ENCODE measurements around the gene CRK.

Gene CRK

DNA sequence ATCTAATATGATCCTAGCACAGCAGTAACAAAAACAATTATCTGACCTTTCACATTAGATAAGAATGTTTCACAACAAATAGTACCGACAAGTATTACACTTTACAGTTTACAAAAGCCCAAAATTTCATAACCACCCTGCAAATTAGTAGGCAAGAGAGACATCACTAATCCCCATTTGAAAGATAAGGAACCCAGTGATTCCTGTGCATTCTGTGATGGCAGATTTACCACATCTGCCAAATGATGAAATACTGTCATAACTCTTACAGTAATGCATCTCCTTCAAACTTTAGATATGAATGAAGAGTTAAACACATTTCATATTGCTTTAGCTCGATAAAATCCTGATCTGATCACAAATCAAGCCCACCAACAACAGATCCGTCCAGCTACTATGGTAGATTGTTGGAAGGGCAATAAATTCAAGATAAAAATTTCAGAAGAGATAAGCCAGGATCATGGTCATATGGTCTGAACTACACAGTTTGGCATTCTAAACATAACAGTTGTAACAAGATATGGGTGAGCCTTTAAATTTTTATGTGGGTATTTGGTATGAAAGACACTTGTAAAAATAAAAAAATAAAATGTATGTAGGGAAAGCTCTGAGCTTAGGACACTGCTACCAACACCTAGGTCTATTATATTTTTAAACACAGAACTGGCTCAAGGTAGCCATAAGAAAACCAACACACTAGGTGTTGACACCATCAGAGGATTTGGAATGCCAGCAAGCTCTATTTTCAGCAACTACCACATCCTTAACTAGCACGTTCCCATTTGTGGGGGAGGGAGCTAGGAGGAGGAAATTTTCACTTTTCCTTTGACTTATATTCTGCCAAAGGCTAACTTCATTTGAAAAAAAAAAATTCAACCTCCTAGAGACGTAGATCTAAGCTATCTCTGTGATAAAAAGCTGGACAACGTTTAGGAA lies 65.3 kb downstream of the CRK start:
- TF ChIP-seq, protein P1, sequence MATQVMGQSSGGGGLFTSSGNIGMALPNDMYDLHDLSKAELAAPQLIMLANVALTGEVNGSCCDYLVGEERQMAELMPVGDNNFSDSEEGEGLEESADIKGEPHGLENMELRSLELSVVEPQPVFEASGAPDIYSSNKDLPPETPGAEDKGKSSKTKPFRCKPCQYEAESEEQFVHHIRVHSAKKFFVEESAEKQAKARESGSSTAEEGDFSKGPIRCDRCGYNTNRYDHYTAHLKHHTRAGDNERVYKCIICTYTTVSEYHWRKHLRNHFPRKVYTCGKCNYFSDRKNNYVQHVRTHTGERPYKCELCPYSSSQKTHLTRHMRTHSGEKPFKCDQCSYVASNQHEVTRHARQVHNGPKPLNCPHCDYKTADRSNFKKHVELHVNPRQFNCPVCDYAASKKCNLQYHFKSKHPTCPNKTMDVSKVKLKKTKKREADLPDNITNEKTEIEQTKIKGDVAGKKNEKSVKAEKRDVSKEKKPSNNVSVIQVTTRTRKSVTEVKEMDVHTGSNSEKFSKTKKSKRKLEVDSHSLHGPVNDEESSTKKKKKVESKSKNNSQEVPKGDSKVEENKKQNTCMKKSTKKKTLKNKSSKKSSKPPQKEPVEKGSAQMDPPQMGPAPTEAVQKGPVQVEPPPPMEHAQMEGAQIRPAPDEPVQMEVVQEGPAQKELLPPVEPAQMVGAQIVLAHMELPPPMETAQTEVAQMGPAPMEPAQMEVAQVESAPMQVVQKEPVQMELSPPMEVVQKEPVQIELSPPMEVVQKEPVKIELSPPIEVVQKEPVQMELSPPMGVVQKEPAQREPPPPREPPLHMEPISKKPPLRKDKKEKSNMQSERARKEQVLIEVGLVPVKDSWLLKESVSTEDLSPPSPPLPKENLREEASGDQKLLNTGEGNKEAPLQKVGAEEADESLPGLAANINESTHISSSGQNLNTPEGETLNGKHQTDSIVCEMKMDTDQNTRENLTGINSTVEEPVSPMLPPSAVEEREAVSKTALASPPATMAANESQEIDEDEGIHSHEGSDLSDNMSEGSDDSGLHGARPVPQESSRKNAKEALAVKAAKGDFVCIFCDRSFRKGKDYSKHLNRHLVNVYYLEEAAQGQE (IDR thresholded peaks at IDR 0.05; ENCODE audit: low read depth), result no peak
- no peak for TF ChIP-seq FOXM1 (IDR thresholded peaks at IDR 0.05; ENCODE audit: borderline replicate concordance, low read depth)
- no peak for TF ChIP-seq EGR1 (IDR thresholded peaks at IDR 0.05)
- TF ChIP-seq EP300 (IDR thresholded peaks at IDR 0.05; ENCODE audit: borderline replicate concordance), result no peak
- TF ChIP-seq, protein P2, sequence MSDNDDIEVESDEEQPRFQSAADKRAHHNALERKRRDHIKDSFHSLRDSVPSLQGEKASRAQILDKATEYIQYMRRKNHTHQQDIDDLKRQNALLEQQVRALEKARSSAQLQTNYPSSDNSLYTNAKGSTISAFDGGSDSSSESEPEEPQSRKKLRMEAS (IDR thresholded peaks at IDR 0.05), result no peak
- TF ChIP-seq ZBTB7A (IDR thresholded peaks at IDR 0.05; ENCODE audit: low read depth), result no peak
- TF ChIP-seq, protein P3, sequence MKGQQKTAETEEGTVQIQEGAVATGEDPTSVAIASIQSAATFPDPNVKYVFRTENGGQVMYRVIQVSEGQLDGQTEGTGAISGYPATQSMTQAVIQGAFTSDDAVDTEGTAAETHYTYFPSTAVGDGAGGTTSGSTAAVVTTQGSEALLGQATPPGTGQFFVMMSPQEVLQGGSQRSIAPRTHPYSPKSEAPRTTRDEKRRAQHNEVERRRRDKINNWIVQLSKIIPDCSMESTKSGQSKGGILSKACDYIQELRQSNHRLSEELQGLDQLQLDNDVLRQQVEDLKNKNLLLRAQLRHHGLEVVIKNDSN (IDR thresholded peaks at IDR 0.05), result no peak
- TF ChIP-seq RAD21 (IDR thresholded peaks at IDR 0.05; ENCODE audit: low read depth), result no peak
- TF ChIP-seq CREB1 (IDR thresholded peaks at IDR 0.05; ENCODE audit: low read depth), result no peak
- no peak for TF ChIP-seq YY1 (IDR thresholded peaks at IDR 0.05; ENCODE audit: low read depth)
- TF ChIP-seq CEBPB (IDR thresholded peaks at IDR 0.05), result no peak
- no peak for TF ChIP-seq TEAD4 (IDR thresholded peaks at IDR 0.05)
- no peak for TF ChIP-seq TAF1 (IDR thresholded peaks at IDR 0.05; ENCODE audit: low read depth)
- no peak for TF ChIP-seq NFIC (IDR thresholded peaks at IDR 0.05)

DNA sequence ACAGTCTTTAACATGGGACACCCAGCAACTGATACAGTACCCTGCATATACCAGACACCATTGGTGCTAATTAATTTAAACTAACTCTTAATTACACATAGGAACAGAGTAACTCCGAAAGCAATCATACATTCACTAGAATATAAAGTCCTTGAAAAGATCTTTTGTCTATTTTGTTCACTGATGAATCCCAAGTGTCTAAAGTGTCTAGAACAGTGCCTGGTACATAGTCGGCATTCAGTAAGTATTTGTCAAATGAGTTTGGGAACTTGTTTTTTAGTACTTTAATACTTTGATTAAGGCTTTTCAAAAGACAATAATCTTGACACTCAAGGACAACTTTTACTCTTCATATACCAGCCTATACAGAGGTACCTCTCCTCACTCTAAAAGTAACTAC lies 69.8 kb downstream of the CRK start:
- TF ChIP-seq EGR1 (IDR thresholded peaks at IDR 0.05) (no peak), ZBTB7A (IDR thresholded peaks at IDR 0.05; ENCODE audit: low read depth) (no peak), NFIC (IDR thresholded peaks at IDR 0.05) (no peak), YY1 (IDR thresholded peaks at IDR 0.05; ENCODE audit: low read depth) (no peak), EP300 (IDR thresholded peaks at IDR 0.05; ENCODE audit: borderline replicate concordance) (no peak), FOXM1 (IDR thresholded peaks at IDR 0.05; ENCODE audit: borderline replicate concordance, low read depth) (no peak), CEBPB (IDR thresholded peaks at IDR 0.05) (no peak), RAD21 (IDR thresholded peaks at IDR 0.05; ENCODE audit: low read depth) (no peak), TCF12 (IDR thresholded peaks at IDR 0.05; ENCODE audit: low read depth) (no peak), TAF1 (IDR thresholded peaks at IDR 0.05; ENCODE audit: low read depth) (no peak), CREB1 (IDR thresholded peaks at IDR 0.05; ENCODE audit: low read depth) (no peak), TEAD4 (IDR thresholded peaks at IDR 0.05) (no peak)
- TF ChIP-seq, protein P3 (IDR thresholded peaks at IDR 0.05), result no peak
- TF ChIP-seq, protein P1 (IDR thresholded peaks at IDR 0.05; ENCODE audit: low read depth), result no peak
- TF ChIP-seq, protein P2 (IDR thresholded peaks at IDR 0.05), result no peak

DNA sequence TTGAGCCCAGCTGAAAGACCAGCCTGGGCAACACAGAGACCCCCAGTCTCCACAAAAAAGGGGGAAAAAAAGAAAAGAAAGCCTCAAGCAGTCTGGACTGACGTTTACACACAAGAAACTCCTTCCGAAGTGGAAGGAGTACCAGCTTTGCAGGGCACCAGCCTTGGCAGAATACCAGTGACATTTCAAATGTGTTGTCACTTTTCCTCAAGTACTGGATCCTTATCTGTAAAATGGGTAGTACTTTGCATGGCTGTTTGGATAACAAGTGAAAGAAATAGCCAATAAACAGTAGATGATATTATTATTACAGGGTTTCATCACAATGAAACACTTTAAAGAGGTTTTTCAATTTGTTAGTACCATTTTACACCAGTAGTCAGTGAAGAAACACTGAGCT lies 70.2 kb downstream of the CRK start:
- TF ChIP-seq NFIC (IDR thresholded peaks at IDR 0.05) (no peak), EP300 (IDR thresholded peaks at IDR 0.05; ENCODE audit: borderline replicate concordance) (no peak)

DNA sequence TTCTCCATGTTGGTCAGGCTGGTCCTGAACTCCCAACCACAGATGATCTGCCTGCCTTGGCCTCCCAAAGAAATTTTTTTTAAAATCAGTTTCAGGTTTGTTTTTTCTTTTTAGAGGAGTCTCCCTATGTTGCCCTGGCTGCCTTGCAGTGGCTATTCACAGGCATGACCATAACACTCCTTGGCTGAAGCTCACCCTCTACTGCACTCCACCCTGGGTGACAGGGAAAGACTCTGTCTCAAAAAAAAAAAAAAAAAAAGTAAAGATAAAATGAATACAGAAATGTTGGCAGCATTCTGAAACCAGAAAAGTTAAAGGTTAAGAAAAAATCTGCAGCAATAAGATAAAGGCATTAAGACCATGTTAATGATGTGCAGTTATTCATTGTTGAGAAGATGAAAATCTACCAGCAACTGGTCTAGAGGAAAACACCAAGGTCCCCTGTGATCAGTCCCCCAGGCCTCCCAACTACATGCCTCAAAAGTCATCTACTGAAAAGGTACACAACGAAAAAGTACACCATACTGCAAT lies 71.1 kb downstream of the CRK start:
- TF ChIP-seq TCF12 (IDR thresholded peaks at IDR 0.05; ENCODE audit: low read depth) (no peak), YY1 (IDR thresholded peaks at IDR 0.05; ENCODE audit: low read depth) (no peak), FOXM1 (IDR thresholded peaks at IDR 0.05; ENCODE audit: borderline replicate concordance, low read depth) (no peak), CEBPB (IDR thresholded peaks at IDR 0.05) (no peak), RAD21 (IDR thresholded peaks at IDR 0.05; ENCODE audit: low read depth) (no peak), TEAD4 (IDR thresholded peaks at IDR 0.05) (no peak), NFIC (IDR thresholded peaks at IDR 0.05) (no peak), CREB1 (IDR thresholded peaks at IDR 0.05; ENCODE audit: low read depth) (no peak)
- TF ChIP-seq, protein P2 (IDR thresholded peaks at IDR 0.05), result no peak

DNA sequence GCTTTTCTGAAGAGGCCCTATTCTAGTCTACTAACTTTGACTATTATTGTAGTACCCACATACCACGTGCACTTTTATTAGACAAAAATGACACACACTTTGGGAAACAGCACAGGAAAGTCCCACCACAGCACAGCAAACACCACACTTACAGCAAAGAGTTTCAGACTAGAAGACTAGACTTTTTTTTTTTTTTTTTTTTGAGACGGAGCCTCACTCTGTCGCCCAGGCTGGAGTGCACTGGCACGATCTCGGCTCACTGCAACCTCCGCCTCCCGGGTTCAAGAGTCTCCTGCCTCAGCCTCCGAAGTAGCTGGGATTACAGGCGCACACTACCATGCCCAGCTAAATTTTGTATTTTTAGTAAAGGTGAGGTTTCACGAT lies 76.1 kb downstream of the CRK start:
- TF ChIP-seq RAD21 (IDR thresholded peaks at IDR 0.05; ENCODE audit: low read depth) (no peak), EP300 (IDR thresholded peaks at IDR 0.05; ENCODE audit: borderline replicate concordance) (no peak), TAF1 (IDR thresholded peaks at IDR 0.05; ENCODE audit: low read depth) (no peak), YY1 (IDR thresholded peaks at IDR 0.05; ENCODE audit: low read depth) (no peak), CEBPB (IDR thresholded peaks at IDR 0.05) (no peak), CREB1 (IDR thresholded peaks at IDR 0.05; ENCODE audit: low read depth) (no peak), NFIC (IDR thresholded peaks at IDR 0.05) (no peak), TCF12 (IDR thresholded peaks at IDR 0.05; ENCODE audit: low read depth) (no peak), ZBTB7A (IDR thresholded peaks at IDR 0.05; ENCODE audit: low read depth) (no peak), EGR1 (IDR thresholded peaks at IDR 0.05) (no peak), TEAD4 (IDR thresholded peaks at IDR 0.05) (no peak), FOXM1 (IDR thresholded peaks at IDR 0.05; ENCODE audit: borderline replicate concordance, low read depth) (no peak)
- TF ChIP-seq, protein P2 (IDR thresholded peaks at IDR 0.05), result no peak
- TF ChIP-seq, protein P3 (IDR thresholded peaks at IDR 0.05), result no peak
- TF ChIP-seq, protein P1 (IDR thresholded peaks at IDR 0.05; ENCODE audit: low read depth), result no peak

Measured in Ishikawa (cell line).